Measurements from ENCODE around the gene KLF2. TPM values are rescaled to one million over a fixed set of nuclear protein-coding genes. Genes with fewer than 3 reads are reported as not detected.

KLF2 gene
- total and polyA plus RNA-seq, 2 donors (not counting 1 experiment from before 2014, with no cell fraction given): 242 to 3,965 TPM

DNA sequence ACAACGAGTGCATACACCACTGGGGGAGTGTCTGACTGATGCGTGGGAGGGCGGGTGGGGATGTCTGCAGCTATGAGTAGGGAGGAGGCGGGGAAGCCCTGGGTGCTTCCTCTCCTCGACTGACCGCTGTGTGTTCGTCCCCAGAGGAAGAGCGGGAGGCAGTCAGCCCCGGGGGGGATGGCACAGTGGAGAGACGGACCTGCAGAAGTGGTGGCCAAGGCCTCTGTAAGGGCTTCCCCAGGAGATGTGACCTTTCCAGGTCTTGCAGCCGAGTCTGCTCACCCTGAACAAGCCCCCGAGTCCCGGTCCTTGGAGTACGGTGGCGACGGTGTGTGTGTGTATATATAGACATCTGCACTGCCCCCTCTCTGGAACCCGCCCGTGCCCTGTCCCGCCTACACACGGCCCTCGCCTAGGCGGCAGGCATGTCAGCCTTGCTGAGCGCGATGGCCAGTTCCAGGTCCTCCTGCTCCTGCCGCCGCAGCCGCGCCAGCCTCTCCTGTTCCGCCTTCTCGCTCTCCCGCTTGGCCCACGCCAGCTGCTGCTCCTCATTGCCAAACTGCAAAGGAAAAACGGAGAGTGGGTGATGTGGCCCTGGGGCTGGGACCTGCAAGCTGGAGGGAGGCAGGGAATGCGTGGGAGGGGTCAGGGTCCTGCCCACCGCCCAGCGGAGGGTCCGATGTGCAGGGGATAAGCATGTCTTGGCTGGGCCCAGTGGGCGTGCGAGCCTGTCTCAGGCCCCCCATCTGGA is 30.8 kb downstream of the KLF2 start:
- POLR2A ChIA-PET: interaction anchor here (0.6 to 1.5 kb wide), 5 partner anchors 13 to 1758 kb away, joined by 3 to 8 read pairs (median 6); no protein-coding TSS in a partner anchor
- peaks cover 49% of the 10 kb centered on the region for H3K79me2 ChIP-seq (ENCODE audit: control insufficient read depth, insufficient read depth, low read length)
- WGBS (ENCODE audit: insufficient coverage): 81% methylated on average over 28 of the region's 39 CpGs
- no peaks in the 10 kb centered on the region for H4K20me1 ChIP-seq (ENCODE audit: control insufficient read depth, insufficient read depth, low read length, poor library complexity, severe bottlenecking)
- no peak overlapping the region for H3K27ac ChIP-seq (ENCODE audit: low read length in 2 of 2)
- H2AFZ ChIP-seq (ENCODE audit: insufficient read depth, low read depth, low read length, poor library complexity, severe bottlenecking): no peak overlapping the region
- peaks cover 56 to 74% of the 10 kb centered on the region in 2 donors for H3K4me1 ChIP-seq (ENCODE audit: control insufficient read depth in 2 of 2, insufficient read depth in 2 of 2, low read length in 2 of 2)
- H3K36me3 ChIP-seq (replicated peaks in 1 of 2; ENCODE audit: control extremely low read depth in 1 of 2, control insufficient read depth in 1 of 2, extremely low read depth in 1 of 2, insufficient read depth in 2 of 2, low read length in 1 of 2): peaks cover 0 to 11% of the 10 kb centered on the region in 2 experiments
- TF ChIP-seq EZH2 (IDR thresholded peaks at IDR 0.05; ENCODE audit: borderline replicate concordance, insufficient read depth, low read depth, low read length, poor library complexity, severe bottlenecking): no peak
- TF ChIP-seq, protein P1, sequence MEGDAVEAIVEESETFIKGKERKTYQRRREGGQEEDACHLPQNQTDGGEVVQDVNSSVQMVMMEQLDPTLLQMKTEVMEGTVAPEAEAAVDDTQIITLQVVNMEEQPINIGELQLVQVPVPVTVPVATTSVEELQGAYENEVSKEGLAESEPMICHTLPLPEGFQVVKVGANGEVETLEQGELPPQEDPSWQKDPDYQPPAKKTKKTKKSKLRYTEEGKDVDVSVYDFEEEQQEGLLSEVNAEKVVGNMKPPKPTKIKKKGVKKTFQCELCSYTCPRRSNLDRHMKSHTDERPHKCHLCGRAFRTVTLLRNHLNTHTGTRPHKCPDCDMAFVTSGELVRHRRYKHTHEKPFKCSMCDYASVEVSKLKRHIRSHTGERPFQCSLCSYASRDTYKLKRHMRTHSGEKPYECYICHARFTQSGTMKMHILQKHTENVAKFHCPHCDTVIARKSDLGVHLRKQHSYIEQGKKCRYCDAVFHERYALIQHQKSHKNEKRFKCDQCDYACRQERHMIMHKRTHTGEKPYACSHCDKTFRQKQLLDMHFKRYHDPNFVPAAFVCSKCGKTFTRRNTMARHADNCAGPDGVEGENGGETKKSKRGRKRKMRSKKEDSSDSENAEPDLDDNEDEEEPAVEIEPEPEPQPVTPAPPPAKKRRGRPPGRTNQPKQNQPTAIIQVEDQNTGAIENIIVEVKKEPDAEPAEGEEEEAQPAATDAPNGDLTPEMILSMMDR (IDR thresholded peaks at IDR 0.05): no peak
- ATAC-seq (ENCODE audit: low read depth): peak; percentile 44
- intact Hi-C loops (cut with micrococcal nuclease): no loop called here
- CTCF ChIA-PET: interaction anchor here (0.8 to 1.6 kb wide), 6 partner anchors 11 to 107 kb away, joined by 3 to 7 read pairs (median 4); no protein-coding TSS in a partner anchor
- no peaks in the 10 kb centered on the region for H3K9me3 ChIP-seq (ENCODE audit: control extremely low read depth in 1 of 3, control insufficient read depth in 2 of 3, insufficient read depth in 1 of 3, low read length in 2 of 3)
- H3K4me1 Mint-ChIP-seq: peaks cover 69% of the 10 kb centered on the region
- H3K9me3 Mint-ChIP-seq (ENCODE audit: insufficient read depth): no peaks in the 10 kb centered on the region
- peak overlapping the region; percentile 70 for H3K4me2 ChIP-seq (replicated peaks; ENCODE audit: low read depth, low read length, poor library complexity, severe bottlenecking)
- no peak overlapping the region for H3K9ac ChIP-seq (ENCODE audit: low read length)
- DNase-seq: peak; percentile 42
- peak overlapping the region; percentile 70 for H3K4me3 Mint-ChIP-seq
- H3K27me3 ChIP-seq (replicated peaks in 1 of 4; ENCODE audit: control extremely low read depth in 1 of 4, control insufficient read depth in 3 of 4, insufficient read depth in 4 of 4, low read length in 3 of 4): no peaks in the 10 kb centered on the region
- H3K4me3 ChIP-seq (ENCODE audit: control extremely low read depth in 1 of 5, extremely low read depth in 1 of 5, insufficient read depth in 1 of 5, low read depth in 2 of 5, low read length in 4 of 5): peak overlapping the region in 1 of 5 experiments; percentile 1
- no peaks in the 10 kb centered on the region for H3K27me3 Mint-ChIP-seq
- peak overlapping the region; percentile 63 for H3K27ac Mint-ChIP-seq

DNA sequence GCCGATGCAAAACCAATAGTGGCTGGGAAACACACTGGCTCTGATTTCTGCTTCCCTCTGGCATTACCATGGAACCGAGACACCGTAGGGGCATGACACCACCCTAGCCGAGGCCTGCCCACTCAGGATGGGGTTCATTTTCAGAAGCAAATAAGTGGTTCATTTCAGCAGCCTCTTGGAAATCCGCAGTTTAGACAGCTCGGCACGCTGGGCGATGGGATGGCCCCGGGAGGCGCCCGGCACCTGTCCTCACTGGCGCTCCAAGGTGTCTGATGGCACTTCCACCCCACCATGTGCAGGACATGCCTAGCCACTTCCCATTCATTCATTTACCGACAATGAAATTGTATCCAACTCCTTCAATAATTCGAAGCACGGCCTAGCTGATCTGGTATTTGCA is 33.8 kb downstream of the KLF2 start:
- no peak overlapping the region for H3K27ac ChIP-seq (ENCODE audit: low read length in 2 of 2)
- Mint-ChIP-seq H3K27ac (peak overlapping the region; percentile 87), H3K9me3 (ENCODE audit: insufficient read depth) (no peaks in the 10 kb centered on the region), H3K27me3 (no peaks in the 10 kb centered on the region), H3K4me3 (peak overlapping the region; percentile 55), H3K4me1 (peaks cover 79% of the 10 kb centered on the region)
- H2AFZ ChIP-seq (ENCODE audit: insufficient read depth, low read depth, low read length, poor library complexity, severe bottlenecking): no peak overlapping the region
- ChIA-PET CTCF (interaction anchor here (1.2 to 2.8 kb wide), 5 partner anchors 8 to 60 kb away, joined by 3 to 12 read pairs (median 10); no protein-coding TSS in a partner anchor), POLR2A (interaction anchor here (1.4 to 5.1 kb wide), 4 partner anchors 16 to 32 kb away, joined by 4 to 50 read pairs (median 11); no protein-coding TSS in a partner anchor)
- intact Hi-C loops (cut with micrococcal nuclease): loop anchor here (2.0 kb wide), 1 partner anchor 16 kb away; no protein-coding TSS in a partner anchor
- peaks cover 70% of the 10 kb centered on the region for H3K79me2 ChIP-seq (ENCODE audit: control insufficient read depth, insufficient read depth, low read length)
- 98% methylated on average over 15 of the region's 15 CpGs for WGBS (ENCODE audit: insufficient coverage)
- DNase-seq: no peak
- no peaks in the 10 kb centered on the region for H3K9me3 ChIP-seq (ENCODE audit: control extremely low read depth in 1 of 3, control insufficient read depth in 2 of 3, insufficient read depth in 1 of 3, low read length in 2 of 3)
- no peaks in the 10 kb centered on the region for H3K27me3 ChIP-seq (replicated peaks in 1 of 4; ENCODE audit: control extremely low read depth in 1 of 4, control insufficient read depth in 3 of 4, insufficient read depth in 4 of 4, low read length in 3 of 4)
- no peak for ATAC-seq (ENCODE audit: low read depth)
- H3K4me2 ChIP-seq (replicated peaks; ENCODE audit: low read depth, low read length, poor library complexity, severe bottlenecking): peak overlapping the region; percentile 61
- peaks cover 0 to 15% of the 10 kb centered on the region in 2 experiments for H3K36me3 ChIP-seq (replicated peaks in 1 of 2; ENCODE audit: control extremely low read depth in 1 of 2, control insufficient read depth in 1 of 2, extremely low read depth in 1 of 2, insufficient read depth in 2 of 2, low read length in 1 of 2)
- no peaks in the 10 kb centered on the region for H4K20me1 ChIP-seq (ENCODE audit: control insufficient read depth, insufficient read depth, low read length, poor library complexity, severe bottlenecking)
- H3K4me1 ChIP-seq (ENCODE audit: control insufficient read depth in 2 of 2, insufficient read depth in 2 of 2, low read length in 2 of 2): peaks cover 63 to 87% of the 10 kb centered on the region in 2 donors
- no peak overlapping the region for H3K9ac ChIP-seq (ENCODE audit: low read length)
- H3K4me3 ChIP-seq (ENCODE audit: control extremely low read depth in 1 of 5, extremely low read depth in 1 of 5, insufficient read depth in 1 of 5, low read depth in 2 of 5, low read length in 4 of 5): no peak overlapping the region
- TF ChIP-seq EZH2 (IDR thresholded peaks at IDR 0.05; ENCODE audit: borderline replicate concordance, insufficient read depth, low read depth, low read length, poor library complexity, severe bottlenecking): no peak
- TF ChIP-seq, protein P1 (IDR thresholded peaks at IDR 0.05): no peak

Measured in B cell (primary cell).